Lower leg skin (tissue), 3 donors: ENCODE results near the gene CD1D.

Experiments used
- POLR2A ChIP-seq, 2 donors: fragments of 450-650 bp; IDR thresholded peaks; one replicate each; pipeline ENCODE4 v1.6.1; 2016 to 2017; ENCODE audit warnings: antibody characterized with exemption in 2 of 2, mild to moderate bottlenecking in 1 of 2, moderate library complexity in 1 of 2
- TF ChIP-seq, protein P1 (sequence below), 3 donors: fragments of 450-650 bp; IDR thresholded peaks; one replicate each; pipeline ENCODE4 v1.5.1; 2016; ENCODE audit warnings: antibody characterized with exemption in 3 of 3, mild to moderate bottlenecking in 3 of 3, moderate library complexity in 2 of 3

DNA sequence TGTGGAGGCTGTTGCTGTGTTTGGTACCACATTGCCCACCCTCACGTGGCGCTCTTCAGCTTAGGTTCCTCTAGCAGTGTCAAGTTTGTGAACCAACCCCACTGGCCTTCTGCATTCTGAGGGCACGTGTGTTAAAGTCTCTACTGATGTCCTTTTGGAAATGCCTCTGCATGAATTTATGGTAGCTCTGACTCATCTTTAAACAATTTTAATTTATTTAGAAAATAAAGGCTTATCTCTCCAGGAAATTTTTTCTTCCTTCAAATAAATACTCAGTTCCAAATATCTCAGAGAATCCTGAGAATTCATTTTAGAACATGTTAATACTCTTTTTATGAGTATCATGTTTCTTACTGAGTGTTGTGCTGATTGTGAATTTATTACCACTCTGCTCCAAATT, 5.5 kb downstream of the CD1D start:
- no peak for TF ChIP-seq POLR2A (IDR thresholded peaks at IDR 0.05)
- TF ChIP-seq, protein P1, sequence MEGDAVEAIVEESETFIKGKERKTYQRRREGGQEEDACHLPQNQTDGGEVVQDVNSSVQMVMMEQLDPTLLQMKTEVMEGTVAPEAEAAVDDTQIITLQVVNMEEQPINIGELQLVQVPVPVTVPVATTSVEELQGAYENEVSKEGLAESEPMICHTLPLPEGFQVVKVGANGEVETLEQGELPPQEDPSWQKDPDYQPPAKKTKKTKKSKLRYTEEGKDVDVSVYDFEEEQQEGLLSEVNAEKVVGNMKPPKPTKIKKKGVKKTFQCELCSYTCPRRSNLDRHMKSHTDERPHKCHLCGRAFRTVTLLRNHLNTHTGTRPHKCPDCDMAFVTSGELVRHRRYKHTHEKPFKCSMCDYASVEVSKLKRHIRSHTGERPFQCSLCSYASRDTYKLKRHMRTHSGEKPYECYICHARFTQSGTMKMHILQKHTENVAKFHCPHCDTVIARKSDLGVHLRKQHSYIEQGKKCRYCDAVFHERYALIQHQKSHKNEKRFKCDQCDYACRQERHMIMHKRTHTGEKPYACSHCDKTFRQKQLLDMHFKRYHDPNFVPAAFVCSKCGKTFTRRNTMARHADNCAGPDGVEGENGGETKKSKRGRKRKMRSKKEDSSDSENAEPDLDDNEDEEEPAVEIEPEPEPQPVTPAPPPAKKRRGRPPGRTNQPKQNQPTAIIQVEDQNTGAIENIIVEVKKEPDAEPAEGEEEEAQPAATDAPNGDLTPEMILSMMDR (IDR thresholded peaks at IDR 0.05), result no peak
